HCT116 (cell line): Measurements from ENCODE around the gene NOL4L. TPM values are rescaled to one million over a fixed set of nuclear protein-coding genes. Genes with fewer than 3 reads are reported as not detected.

Experiments
- EZH2phosphoT487 ChIP-seq: fragments of 200-600 bp; IDR thresholded peaks from 2 replicates; pipeline ENCODE4 v1.6.1; 2018; ENCODE audit warnings: antibody characterized with exemption, borderline replicate concordance
- REST ChIP-seq: IDR thresholded peaks from 2 replicates; pipeline ENCODE4 v1.6.1; 2012; ENCODE audit warnings: low read depth
- SRF ChIP-seq: IDR thresholded peaks from 2 replicates; pipeline ENCODE4 v1.6.1; 2012; ENCODE audit warnings: low read depth
- ZBTB33 ChIP-seq: IDR thresholded peaks from 2 replicates; pipeline ENCODE4 v1.6.1; 2011; ENCODE audit warnings: mild to moderate bottlenecking, low read length, moderate library complexity; ENCODE audit not compliant: insufficient replicate concordance; ENCODE audit errors: extremely low read depth
- total RNA-seq: library from RNA; stranded (reverse); gene quantifications from one replicate; pipeline ENCODE4 v1.2.1, GENCODE V29; 2021; ENCODE audit not compliant: unreplicated experiment

NOL4L gene
- total RNA-seq, 1 experiment from 2014 or later = 5.9 TPM

- TF ChIP-seq REST (no peak), SRF (no peak), ZBTB33 (no peak), EZH2phosphoT487 (no peak)
These were observed 48.1 kb downstream of the NOL4L start (continued) for GRCh38 chr20:32536851-32537656.
